ENCODE results near the gene SART1.

SART1 gene

DNA sequence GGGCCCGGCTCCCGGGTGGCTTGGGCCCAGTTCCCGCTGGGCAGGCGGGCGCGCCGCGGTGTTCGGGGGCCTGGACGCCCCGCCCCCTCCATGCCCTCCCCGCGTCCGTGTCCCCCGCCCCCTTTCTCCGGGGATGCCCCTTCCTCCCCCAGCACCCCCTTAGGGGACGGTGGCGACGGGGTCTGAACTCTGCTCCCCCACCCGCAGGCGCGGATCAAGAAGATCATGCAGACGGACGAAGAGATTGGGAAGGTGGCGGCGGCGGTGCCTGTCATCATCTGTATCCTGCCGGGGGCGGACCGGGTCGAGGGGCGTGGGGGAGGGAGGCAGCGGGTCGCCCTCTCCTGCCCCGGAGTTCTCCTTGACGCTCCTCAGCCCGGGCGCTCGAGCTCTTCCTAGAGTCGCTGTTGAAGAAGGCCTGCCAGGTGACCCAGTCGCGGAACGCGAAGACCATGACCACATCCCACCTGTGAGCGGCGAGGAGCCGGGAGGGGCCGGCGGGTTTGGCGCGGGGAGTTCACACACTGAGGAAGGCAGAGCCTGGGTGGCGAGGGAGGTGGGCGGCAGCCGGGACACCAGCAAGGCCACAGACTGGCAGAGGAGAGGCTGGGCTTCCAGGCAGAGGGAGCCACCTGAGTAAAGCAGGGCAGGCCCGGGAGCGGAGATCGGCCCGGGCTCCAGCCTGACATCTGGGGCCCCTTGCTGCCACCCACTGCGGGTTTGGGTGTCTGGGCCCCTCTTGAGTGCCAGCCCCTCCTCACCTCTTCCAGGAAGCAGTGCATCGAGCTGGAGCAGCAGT, 41.8 kb upstream of the SART1 start:
- Histone ChIP-seq H3K36me3 (ENCODE audit: control insufficient read depth, insufficient read depth, low read length) (peaks cover 24% of the 10 kb centered on the region), H3K27me3 (ENCODE audit: control insufficient read depth, insufficient read depth, low read length) (no peaks in the 10 kb centered on the region), H3K9ac (ENCODE audit: low read length) (peak overlapping the region; percentile 70), H3K27ac (ENCODE audit: low read depth, low read length) (no peak overlapping the region), H3K4me1 (ENCODE audit: control insufficient read depth, insufficient read depth, low read length) (peaks cover 36% of the 10 kb centered on the region), H3K9me3 (ENCODE audit: control insufficient read depth, insufficient read depth, low read depth, low read length) (no peaks in the 10 kb centered on the region), H3K4me3 (ENCODE audit: low read depth, low read length) (peak overlapping the region; percentile 82)

DNA sequence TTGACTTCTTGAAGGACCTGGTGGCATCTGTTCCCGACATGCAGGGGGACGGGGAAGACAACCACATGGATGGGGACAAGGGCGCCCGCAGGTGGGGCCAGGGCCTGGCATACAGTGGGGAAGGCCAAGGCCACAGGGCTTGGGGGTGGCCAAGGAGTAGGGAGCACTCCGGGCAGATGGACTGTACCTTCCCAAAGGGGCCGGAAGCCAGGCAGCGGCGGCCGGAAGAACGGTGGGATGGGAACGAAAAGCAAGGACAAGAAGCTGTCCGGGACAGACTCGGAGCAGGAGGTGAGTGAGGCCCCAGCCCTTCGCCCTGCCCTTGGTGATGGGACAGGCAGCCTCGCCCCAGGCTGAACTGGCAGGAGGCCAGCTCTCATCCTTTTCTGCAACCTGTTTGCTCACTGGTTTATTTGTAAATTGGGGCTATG, 41.1 kb upstream of the SART1 start:
- Histone ChIP-seq H3K9ac (ENCODE audit: low read length) (peak overlapping the region; percentile 70), H3K36me3 (ENCODE audit: control insufficient read depth, insufficient read depth, low read length) (peaks cover 24% of the 10 kb centered on the region), H3K27me3 (ENCODE audit: control insufficient read depth, insufficient read depth, low read length) (no peaks in the 10 kb centered on the region), H3K27ac (ENCODE audit: low read depth, low read length) (no peak overlapping the region), H3K4me1 (ENCODE audit: control insufficient read depth, insufficient read depth, low read length) (peaks cover 30% of the 10 kb centered on the region), H3K4me3 (ENCODE audit: low read depth, low read length) (peak overlapping the region; percentile 82), H3K9me3 (ENCODE audit: control insufficient read depth, insufficient read depth, low read depth, low read length) (no peaks in the 10 kb centered on the region)

DNA sequence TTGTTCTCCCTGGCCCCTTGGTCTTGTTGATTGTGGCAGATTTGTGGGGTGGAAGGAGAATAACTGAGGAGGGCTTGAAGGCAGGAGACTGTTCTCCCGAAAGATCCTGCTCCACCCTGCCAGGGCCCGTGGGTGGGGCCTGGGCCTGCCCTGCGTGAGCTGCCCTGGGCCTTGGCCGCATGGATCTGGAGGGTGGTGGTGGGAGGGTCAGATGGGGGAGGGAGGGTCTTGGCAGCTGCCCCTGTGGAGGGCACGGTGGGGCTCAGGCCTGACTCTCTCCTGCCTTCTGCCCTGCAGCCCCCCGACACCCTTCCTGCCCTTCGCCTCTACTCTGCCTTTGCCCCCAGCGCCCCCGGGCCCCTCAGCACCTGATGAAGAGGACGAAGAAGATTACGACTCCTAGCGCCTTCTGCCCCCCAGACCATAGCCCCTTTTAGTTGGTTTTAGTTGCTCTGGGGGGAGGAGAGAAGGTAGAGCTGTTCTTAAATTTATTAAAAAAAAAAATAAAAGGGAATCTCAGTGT, 40.4 kb upstream of the SART1 start:
- Histone ChIP-seq H3K9me3 (ENCODE audit: control insufficient read depth, insufficient read depth, low read depth, low read length) (no peaks in the 10 kb centered on the region), H3K4me3 (ENCODE audit: low read depth, low read length) (no peak overlapping the region), H3K27ac (ENCODE audit: low read depth, low read length) (no peak overlapping the region), H3K9ac (ENCODE audit: low read length) (no peak overlapping the region), H3K4me1 (ENCODE audit: control insufficient read depth, insufficient read depth, low read length) (peaks cover 23% of the 10 kb centered on the region), H3K36me3 (ENCODE audit: control insufficient read depth, insufficient read depth, low read length) (peaks cover 24% of the 10 kb centered on the region), H3K27me3 (ENCODE audit: control insufficient read depth, insufficient read depth, low read length) (no peaks in the 10 kb centered on the region)

DNA sequence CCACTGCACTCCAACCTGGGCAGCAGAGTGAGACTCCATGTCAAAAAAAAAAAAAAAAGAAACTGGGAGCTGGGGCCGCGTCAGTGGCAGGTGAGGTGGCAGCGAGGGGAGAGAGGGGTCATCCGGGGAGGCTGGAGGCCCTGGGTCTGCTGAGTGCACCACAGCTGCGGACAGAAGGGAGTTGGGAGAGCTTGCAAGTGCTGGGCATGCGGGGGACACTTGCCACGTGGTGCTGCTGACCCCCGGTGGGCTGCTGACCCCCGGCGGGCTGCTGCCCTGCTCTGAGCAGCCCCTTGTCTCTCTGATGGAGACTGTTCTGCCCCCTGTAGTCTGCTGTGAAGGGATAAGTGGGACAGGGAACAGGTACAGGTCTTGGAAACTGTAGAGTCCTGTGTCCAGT, 39.7 kb upstream of the SART1 start:
- Histone ChIP-seq H3K4me1 (ENCODE audit: control insufficient read depth, insufficient read depth, low read length) (peaks cover 20% of the 10 kb centered on the region), H3K9ac (ENCODE audit: low read length) (no peak overlapping the region), H3K27me3 (ENCODE audit: control insufficient read depth, insufficient read depth, low read length) (no peaks in the 10 kb centered on the region), H3K4me3 (ENCODE audit: low read depth, low read length) (no peak overlapping the region), H3K9me3 (ENCODE audit: control insufficient read depth, insufficient read depth, low read depth, low read length) (no peaks in the 10 kb centered on the region), H3K36me3 (ENCODE audit: control insufficient read depth, insufficient read depth, low read length) (peaks cover 24% of the 10 kb centered on the region), H3K27ac (ENCODE audit: low read depth, low read length) (no peak overlapping the region)

DNA sequence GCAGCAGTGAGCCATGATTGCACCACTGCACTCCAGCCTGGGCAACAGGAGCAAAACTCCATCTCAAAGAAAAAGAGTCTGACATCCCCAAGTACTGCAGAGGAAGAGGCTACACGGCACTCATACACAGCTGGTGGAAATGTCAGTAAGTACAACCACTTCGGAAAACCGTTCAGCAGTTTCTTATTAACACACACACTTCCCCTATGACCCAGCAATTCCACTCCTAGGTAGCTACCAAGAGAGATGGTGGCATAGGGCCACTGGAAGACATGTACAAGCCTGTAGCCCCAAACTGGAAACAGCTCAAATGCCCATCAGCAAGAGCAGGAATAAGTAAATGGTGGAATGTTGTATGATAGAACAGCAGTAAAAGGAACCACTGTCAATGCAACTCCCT, 39.0 kb upstream of the SART1 start:
- Histone ChIP-seq H3K9ac (ENCODE audit: low read length) (no peak overlapping the region), H3K4me3 (ENCODE audit: low read depth, low read length) (no peak overlapping the region), H3K27ac (ENCODE audit: low read depth, low read length) (no peak overlapping the region), H3K9me3 (ENCODE audit: control insufficient read depth, insufficient read depth, low read depth, low read length) (no peaks in the 10 kb centered on the region), H3K27me3 (ENCODE audit: control insufficient read depth, insufficient read depth, low read length) (no peaks in the 10 kb centered on the region), H3K4me1 (ENCODE audit: control insufficient read depth, insufficient read depth, low read length) (peaks cover 16% of the 10 kb centered on the region), H3K36me3 (ENCODE audit: control insufficient read depth, insufficient read depth, low read length) (peaks cover 24% of the 10 kb centered on the region)

GRCh38 chr11:65925397-65925796, 36.1 kb upstream of the SART1 start:
- H3K9ac ChIP-seq (ENCODE audit: low read length): no peak overlapping the region
- peaks cover 23% of the 10 kb centered on the region for H3K36me3 ChIP-seq (ENCODE audit: control insufficient read depth, insufficient read depth, low read length)
- no peaks in the 10 kb centered on the region for H3K9me3 ChIP-seq (ENCODE audit: control insufficient read depth, insufficient read depth, low read depth, low read length)
- no peak overlapping the region for H3K4me3 ChIP-seq (ENCODE audit: low read depth, low read length)
- peaks cover 7% of the 10 kb centered on the region for H3K4me1 ChIP-seq (ENCODE audit: control insufficient read depth, insufficient read depth, low read length)
- no peak overlapping the region for H3K27ac ChIP-seq (ENCODE audit: low read depth, low read length)
- H3K27me3 ChIP-seq (ENCODE audit: control insufficient read depth, insufficient read depth, low read length): no peaks in the 10 kb centered on the region

DNA sequence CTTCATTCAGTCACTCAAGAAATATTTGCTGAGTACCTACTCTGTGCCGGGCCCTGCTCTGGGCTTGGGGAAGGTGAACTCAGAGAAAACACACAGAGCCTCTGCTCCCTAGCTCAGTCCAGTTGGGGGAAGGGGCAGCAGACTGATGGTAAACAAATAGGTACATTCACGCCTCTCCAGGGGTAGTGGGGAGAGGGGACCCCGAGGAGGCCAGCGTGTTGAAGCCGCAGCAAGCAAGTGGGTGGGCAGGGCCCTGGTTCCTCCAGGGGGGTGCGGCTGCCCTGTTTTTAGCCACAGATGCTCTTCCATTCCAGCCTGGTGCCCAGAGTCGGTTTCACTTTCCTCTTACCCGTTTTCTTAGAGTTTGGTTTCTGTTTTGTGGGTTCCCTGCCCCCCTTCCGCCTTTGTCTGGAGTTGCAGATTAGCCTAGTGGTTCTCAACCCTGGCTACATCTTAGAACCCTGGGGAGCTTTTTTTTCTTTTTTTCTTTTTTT, 33.6 kb upstream of the SART1 start:
- no peaks in the 10 kb centered on the region for H3K9me3 ChIP-seq (ENCODE audit: control insufficient read depth, insufficient read depth, low read depth, low read length)
- no peak overlapping the region for H3K9ac ChIP-seq (ENCODE audit: low read length)
- peaks cover 6% of the 10 kb centered on the region for H3K36me3 ChIP-seq (ENCODE audit: control insufficient read depth, insufficient read depth, low read length)

DNA sequence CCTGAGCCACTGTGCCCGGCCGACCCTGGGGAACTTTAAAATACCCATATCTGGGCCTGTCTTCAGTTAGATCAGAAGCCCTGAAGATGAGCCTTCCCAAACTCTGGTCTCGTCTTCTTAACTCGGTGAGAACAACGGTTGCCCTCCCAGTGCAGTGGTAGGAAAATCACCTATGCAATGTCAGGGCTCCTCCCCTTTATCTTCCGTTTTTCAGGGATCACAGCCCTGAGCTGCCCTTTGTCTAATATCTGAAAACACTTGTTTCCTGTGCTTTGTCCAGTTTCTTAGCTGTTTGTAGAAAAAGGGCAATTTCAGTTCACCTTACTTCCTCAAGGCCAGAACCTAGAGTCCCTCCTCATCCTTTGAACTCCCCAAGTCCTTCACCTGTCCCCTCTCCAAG, 32.9 kb upstream of the SART1 start:
- Histone ChIP-seq H3K36me3 (ENCODE audit: control insufficient read depth, insufficient read depth, low read length) (no peaks in the 10 kb centered on the region), H3K4me3 (ENCODE audit: low read depth, low read length) (no peak overlapping the region), H3K27me3 (ENCODE audit: control insufficient read depth, insufficient read depth, low read length) (no peaks in the 10 kb centered on the region), H3K4me1 (ENCODE audit: control insufficient read depth, insufficient read depth, low read length) (peaks cover 20% of the 10 kb centered on the region), H3K9ac (ENCODE audit: low read length) (no peak overlapping the region), H3K9me3 (ENCODE audit: control insufficient read depth, insufficient read depth, low read depth, low read length) (no peaks in the 10 kb centered on the region), H3K27ac (ENCODE audit: low read depth, low read length) (no peak overlapping the region)

More for the DNA sequence above, 33.6 kb upstream of the SART1 start:
- Histone ChIP-seq H3K4me3 (ENCODE audit: low read depth, low read length) (no peak overlapping the region), H3K27ac (ENCODE audit: low read depth, low read length) (no peak overlapping the region), H3K27me3 (ENCODE audit: control insufficient read depth, insufficient read depth, low read length) (no peaks in the 10 kb centered on the region), H3K4me1 (ENCODE audit: control insufficient read depth, insufficient read depth, low read length) (peaks cover 20% of the 10 kb centered on the region)

- peak overlapping the region; percentile 39 for H3K4me3 ChIP-seq (ENCODE audit: low read depth, low read length)
- H3K36me3 ChIP-seq (ENCODE audit: control insufficient read depth, insufficient read depth, low read length): no peaks in the 10 kb centered on the region
- no peak overlapping the region for H3K9ac ChIP-seq (ENCODE audit: low read length)
- H3K27ac ChIP-seq (ENCODE audit: low read depth, low read length): no peak overlapping the region
- H3K27me3 ChIP-seq (ENCODE audit: control insufficient read depth, insufficient read depth, low read length): no peaks in the 10 kb centered on the region
- H3K9me3 ChIP-seq (ENCODE audit: control insufficient read depth, insufficient read depth, low read depth, low read length): no peaks in the 10 kb centered on the region
- H3K4me1 ChIP-seq (ENCODE audit: control insufficient read depth, insufficient read depth, low read length): peaks cover 20% of the 10 kb centered on the region
Measured at GRCh38 chr11:65931773-65932557, 29.6 kb upstream of the SART1 start.

DNA sequence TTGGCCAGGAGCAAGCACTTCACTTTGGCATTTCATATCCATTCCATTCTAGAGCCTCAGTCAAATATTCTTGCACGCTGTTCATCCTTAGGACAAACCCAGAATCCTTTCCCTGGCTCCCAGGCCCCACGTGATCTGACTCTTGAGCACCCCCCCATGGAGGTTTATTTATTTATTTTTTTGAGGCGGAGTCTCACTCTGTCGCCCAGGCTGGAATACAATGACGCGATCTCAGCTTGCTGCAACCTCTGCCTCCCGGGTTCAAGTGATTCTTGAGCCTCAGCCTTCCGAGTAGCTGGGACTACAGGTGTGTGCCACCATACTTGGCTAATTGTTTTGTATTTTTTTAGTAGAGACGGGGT, 29.0 kb upstream of the SART1 start:
- Histone ChIP-seq H3K27me3 (ENCODE audit: control insufficient read depth, insufficient read depth, low read length) (no peaks in the 10 kb centered on the region), H3K4me1 (ENCODE audit: control insufficient read depth, insufficient read depth, low read length) (peaks cover 23% of the 10 kb centered on the region), H3K9me3 (ENCODE audit: control insufficient read depth, insufficient read depth, low read depth, low read length) (no peaks in the 10 kb centered on the region), H3K27ac (ENCODE audit: low read depth, low read length) (no peak overlapping the region), H3K4me3 (ENCODE audit: low read depth, low read length) (peak overlapping the region; percentile 39), H3K9ac (ENCODE audit: low read length) (no peak overlapping the region), H3K36me3 (ENCODE audit: control insufficient read depth, insufficient read depth, low read length) (no peaks in the 10 kb centered on the region)

- H3K9ac ChIP-seq (ENCODE audit: low read length): no peak overlapping the region
- H3K4me3 ChIP-seq (ENCODE audit: low read depth, low read length): no peak overlapping the region
- no peak overlapping the region for H3K27ac ChIP-seq (ENCODE audit: low read depth, low read length)
- no peaks in the 10 kb centered on the region for H3K9me3 ChIP-seq (ENCODE audit: control insufficient read depth, insufficient read depth, low read depth, low read length)
- no peaks in the 10 kb centered on the region for H3K27me3 ChIP-seq (ENCODE audit: control insufficient read depth, insufficient read depth, low read length)
- H3K4me1 ChIP-seq (ENCODE audit: control insufficient read depth, insufficient read depth, low read length): peaks cover 23% of the 10 kb centered on the region
- no peaks in the 10 kb centered on the region for H3K36me3 ChIP-seq (ENCODE audit: control insufficient read depth, insufficient read depth, low read length)
Measured at GRCh38 chr11:65934014-65934413, 27.5 kb upstream of the SART1 start.
